ENCODE data around the gene PRPF6.

DNA sequence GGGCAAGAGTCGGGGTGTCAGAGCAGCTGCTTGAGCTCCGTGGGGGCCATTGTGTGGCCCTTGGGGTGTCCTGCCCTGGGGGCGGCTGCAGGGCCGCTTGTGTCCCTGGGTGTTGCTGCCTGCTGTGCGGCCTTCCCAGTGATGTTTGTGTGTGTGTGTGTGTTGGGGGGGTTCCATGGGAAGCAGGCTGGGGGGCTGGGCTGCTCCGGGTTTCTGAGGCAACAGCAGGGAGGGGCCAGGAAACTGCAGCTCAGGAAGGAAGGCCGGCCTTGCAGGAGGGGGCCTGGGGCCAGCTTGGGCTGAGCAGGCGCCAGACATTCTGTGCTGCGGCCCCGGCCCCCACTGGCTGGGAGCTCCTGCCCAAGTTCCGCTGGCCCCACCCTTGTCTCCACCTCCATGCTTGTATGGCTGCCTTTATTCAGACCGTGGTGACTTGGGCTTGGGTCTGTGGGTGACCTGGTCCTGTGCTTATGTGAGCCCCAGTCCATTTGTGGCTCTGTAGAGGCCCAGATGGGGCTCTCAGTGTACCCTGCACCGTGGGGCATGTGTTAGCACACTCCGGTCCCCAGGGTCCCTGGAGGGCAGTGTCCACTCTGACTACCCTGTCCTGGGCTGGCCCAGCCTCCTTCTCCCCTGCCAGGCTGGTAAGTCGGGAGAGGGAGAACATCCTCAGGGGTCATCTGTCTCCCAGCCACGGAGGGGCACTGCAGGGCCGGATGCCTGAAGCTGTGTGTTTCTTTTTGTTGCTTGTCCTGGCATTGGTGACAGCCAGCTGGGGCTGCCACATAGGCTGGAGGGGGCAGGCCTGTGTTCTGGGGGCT, 73.1 kb downstream of the PRPF6 start:
- TF ChIP-seq, protein P1, sequence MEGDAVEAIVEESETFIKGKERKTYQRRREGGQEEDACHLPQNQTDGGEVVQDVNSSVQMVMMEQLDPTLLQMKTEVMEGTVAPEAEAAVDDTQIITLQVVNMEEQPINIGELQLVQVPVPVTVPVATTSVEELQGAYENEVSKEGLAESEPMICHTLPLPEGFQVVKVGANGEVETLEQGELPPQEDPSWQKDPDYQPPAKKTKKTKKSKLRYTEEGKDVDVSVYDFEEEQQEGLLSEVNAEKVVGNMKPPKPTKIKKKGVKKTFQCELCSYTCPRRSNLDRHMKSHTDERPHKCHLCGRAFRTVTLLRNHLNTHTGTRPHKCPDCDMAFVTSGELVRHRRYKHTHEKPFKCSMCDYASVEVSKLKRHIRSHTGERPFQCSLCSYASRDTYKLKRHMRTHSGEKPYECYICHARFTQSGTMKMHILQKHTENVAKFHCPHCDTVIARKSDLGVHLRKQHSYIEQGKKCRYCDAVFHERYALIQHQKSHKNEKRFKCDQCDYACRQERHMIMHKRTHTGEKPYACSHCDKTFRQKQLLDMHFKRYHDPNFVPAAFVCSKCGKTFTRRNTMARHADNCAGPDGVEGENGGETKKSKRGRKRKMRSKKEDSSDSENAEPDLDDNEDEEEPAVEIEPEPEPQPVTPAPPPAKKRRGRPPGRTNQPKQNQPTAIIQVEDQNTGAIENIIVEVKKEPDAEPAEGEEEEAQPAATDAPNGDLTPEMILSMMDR (IDR thresholded peaks at IDR 0.05), result peak; percentile 53
- TF ChIP-seq EZH2 (IDR thresholded peaks at IDR 0.05) (no peak), EZH2phosphoT487 (IDR thresholded peaks at IDR 0.05) (no peak)
